GM23338 (cell line): ENCODE results near the gene TAS2R4. TPM values are rescaled to one million over a fixed set of nuclear protein-coding genes. Genes with fewer than 3 reads are reported as not detected.
A peak's percentile ranks its signal among the peaks of the same experiment; 100 is the strongest.

Experiments used
- ATAC-seq: fragments of 200-7000 bp; cut with Tn5 transposase; 3 replicates; pipeline ENCODE4 v1.9.1; 2020
- DNase-seq: peaks from one replicate; pipeline ENCODE4 v3.0.0-alpha.2; 2015; ENCODE audit warnings: low spot score
- H2AFZ ChIP-seq: fragments of 200-600 bp; sonication (generic); 2 replicates; pipeline ENCODE4 v1.8.0; 2016; ENCODE audit warnings: antibody characterized with exemption, mild to moderate bottlenecking, moderate library complexity
- H3F3A ChIP-seq: fragments of 200-600 bp; sonication (generic); replicated peaks from 2 replicates; pipeline ENCODE4 v1.8.0; 2017; ENCODE audit warnings: antibody characterized with exemption, mixed run types, low read depth
- H3K27ac ChIP-seq: fragments of 200-600 bp; sonication (generic); 2 replicates; pipeline ENCODE4 v1.6.1; 2016; ENCODE audit warnings: low read depth
- H3K27me3 ChIP-seq: fragments of 200-600 bp; sonication (generic); 2 replicates; pipeline ENCODE4 v1.8.0; 2016; ENCODE audit warnings: mild to moderate bottlenecking, mixed run types, moderate library complexity; ENCODE audit not compliant: insufficient read depth
- H3K36me3 ChIP-seq: fragments of 200-600 bp; sonication (generic); 2 replicates; pipeline ENCODE4 v1.8.0; 2016; ENCODE audit warnings: mild to moderate bottlenecking; ENCODE audit not compliant: insufficient read depth
- H3K4me1 ChIP-seq: fragments of 200-600 bp; sonication (generic); 2 replicates; pipeline ENCODE4 v1.8.0; 2016; ENCODE audit warnings: mild to moderate bottlenecking, moderate library complexity; ENCODE audit not compliant: insufficient read depth
- H3K4me2 ChIP-seq: fragments of 200-600 bp; sonication (generic); 2 replicates; pipeline ENCODE4 v1.7.1; 2017; ENCODE audit warnings: mixed run types
- H3K4me3 ChIP-seq: fragments of 200-600 bp; sonication (generic); 2 replicates; pipeline ENCODE4 v1.6.1; 2016; ENCODE audit warnings: mixed run types
- H3K79me2 ChIP-seq: fragments of 200-600 bp; sonication (generic); replicated peaks from 2 replicates; pipeline ENCODE4 v1.8.0; 2017; ENCODE audit warnings: mild to moderate bottlenecking; ENCODE audit not compliant: insufficient read depth
- H3K9me2 ChIP-seq: fragments of 200-600 bp; sonication (generic); 2 replicates; pipeline ENCODE4 v1.8.0; 2017; ENCODE audit not compliant: insufficient read depth
- H4K20me1 ChIP-seq: fragments of 200-600 bp; sonication (generic); replicated peaks from 2 replicates; pipeline ENCODE4 v1.8.0; 2017; ENCODE audit warnings: mild to moderate bottlenecking; ENCODE audit not compliant: insufficient read depth
- H3K27ac Mint-ChIP-seq: 2 replicates; pipeline ENCODE4 v1.8.0; 2020; ENCODE audit warnings: inconsistent platforms, mild to moderate bottlenecking, moderate library complexity, mixed read lengths
- H3K27me3 Mint-ChIP-seq: 3 replicates; pipeline ENCODE4 v1.8.0; 2022; ENCODE audit warnings: low read depth, mild to moderate bottlenecking, moderate library complexity, mixed read lengths, inconsistent platforms; ENCODE audit not compliant: insufficient read depth, poor library complexity
- H3K36me3 Mint-ChIP-seq: 3 replicates; pipeline ENCODE4 v1.8.0; 2021; ENCODE audit warnings: low read depth, mild to moderate bottlenecking, inconsistent platforms, moderate library complexity, mixed read lengths
- H3K4me1 Mint-ChIP-seq: 3 replicates; pipeline ENCODE4 v1.8.0; 2020; ENCODE audit warnings: mild to moderate bottlenecking, inconsistent platforms, mixed read lengths
- H3K4me3 Mint-ChIP-seq: 3 replicates; pipeline ENCODE4 v1.8.0; 2021; ENCODE audit warnings: moderate library complexity, mild to moderate bottlenecking, inconsistent platforms, mixed read lengths
- H3K9me3 Mint-ChIP-seq: 3 replicates; pipeline ENCODE4 v1.8.0; 2020; ENCODE audit warnings: moderate library complexity, mild to moderate bottlenecking, inconsistent platforms, mixed read lengths
- CREB1 ChIP-seq: fragments of 250-450 bp; sonication (Bioruptor Pico); IDR thresholded peaks from 2 replicates; pipeline ENCODE4 v1.5.0; 2020; ENCODE audit warnings: low read depth, mild to moderate bottlenecking, moderate library complexity
- EZH2 ChIP-seq: fragments of 200-600 bp; sonication (generic); IDR thresholded peaks from one replicate; pipeline ENCODE4 v1.8.0; 2017; ENCODE audit warnings: antibody characterized with exemption, mild to moderate bottlenecking, low read depth; ENCODE audit not compliant: unreplicated experiment
- EZH2phosphoT487 ChIP-seq: fragments of 200-600 bp; sonication (generic); IDR thresholded peaks from one replicate; pipeline ENCODE4 v1.8.1; 2018; ENCODE audit warnings: antibody characterized with exemption; ENCODE audit not compliant: unreplicated experiment
- JUNB ChIP-seq: IDR thresholded peaks from one replicate; pipeline ENCODE4 v1.6.1; 2016; ENCODE audit warnings: antibody characterized with exemption; ENCODE audit not compliant: unreplicated experiment
- NANOG ChIP-seq: IDR thresholded peaks from 2 replicates; pipeline ENCODE4 v1.6.1; 2016; ENCODE audit warnings: antibody characterized with exemption, borderline replicate concordance
- POLR2AphosphoS5 ChIP-seq: IDR thresholded peaks from 2 replicates; pipeline ENCODE4 v1.6.1; 2016; ENCODE audit warnings: antibody characterized with exemption, low read depth
- STAT1 ChIP-seq: IDR thresholded peaks from one replicate; pipeline ENCODE4 v1.6.1; 2016; ENCODE audit warnings: antibody characterized with exemption; ENCODE audit not compliant: unreplicated experiment
- ZNF114 ChIP-seq: fragments of 250-450 bp; sonication (Bioruptor Pico); IDR thresholded peaks from 2 replicates; pipeline ENCODE4 v1.5.0; 2020; ENCODE audit warnings: mild to moderate bottlenecking, moderate library complexity
- ZNF331 ChIP-seq: fragments of 250-450 bp; sonication (Bioruptor Pico); IDR thresholded peaks from 2 replicates; pipeline ENCODE4 v1.5.0; 2020; ENCODE audit warnings: low read depth, mild to moderate bottlenecking, moderate library complexity
- polyA plus RNA-seq: library from polyadenylated mRNA; unstranded; fragments of >200 nt; fragmentation: Nextera tagmentation; extraction: Ambion mirVana; gene quantifications from 2 replicates; pipeline ENCODE4 v1.2.1, GENCODE V29; 2016
- total RNA-seq: library from RNA; depleted of rRNA; stranded (reverse); fragments of >200 nt; shearing (Covaris generic); gene quantifications from 2 replicates; pipeline ENCODE4 v1.2.3, GENCODE V29; 2014
- TF ChIP-seq, protein P1 (sequence below): IDR thresholded peaks from 2 replicates; pipeline ENCODE4 v1.6.1; 2016; ENCODE audit warnings: antibody characterized with exemption
- TF ChIP-seq, protein P2 (sequence below): IDR thresholded peaks from one replicate; pipeline ENCODE4 v1.6.1; 2018; ENCODE audit warnings: antibody characterized with exemption; ENCODE audit not compliant: unreplicated experiment
- TF ChIP-seq, protein P3 (sequence below): fragments of 250-450 bp; sonication (Bioruptor Pico); IDR thresholded peaks from 2 replicates; pipeline ENCODE4 v1.5.0; 2020; ENCODE audit warnings: mild to moderate bottlenecking, moderate library complexity
- TF ChIP-seq, protein P4 (sequence below), 2 experiments: fragments of 200-600 bp in 1 of 2; sonication (generic) in 1 of 2; conservative IDR thresholded peaks; 2 replicates each; pipeline versions ENCODE4 v1.5.1 to v1.6.1; 2016 to 2017; ENCODE audit warnings: antibody characterized with exemption in 2 of 2, low read depth in 2 of 2, mild to moderate bottlenecking in 2 of 2, moderate library complexity in 1 of 2

TAS2R4 gene
- total and polyA plus RNA-seq, 2 experiments from 2014 or later: 1.2 to 4.2 TPM

DNA sequence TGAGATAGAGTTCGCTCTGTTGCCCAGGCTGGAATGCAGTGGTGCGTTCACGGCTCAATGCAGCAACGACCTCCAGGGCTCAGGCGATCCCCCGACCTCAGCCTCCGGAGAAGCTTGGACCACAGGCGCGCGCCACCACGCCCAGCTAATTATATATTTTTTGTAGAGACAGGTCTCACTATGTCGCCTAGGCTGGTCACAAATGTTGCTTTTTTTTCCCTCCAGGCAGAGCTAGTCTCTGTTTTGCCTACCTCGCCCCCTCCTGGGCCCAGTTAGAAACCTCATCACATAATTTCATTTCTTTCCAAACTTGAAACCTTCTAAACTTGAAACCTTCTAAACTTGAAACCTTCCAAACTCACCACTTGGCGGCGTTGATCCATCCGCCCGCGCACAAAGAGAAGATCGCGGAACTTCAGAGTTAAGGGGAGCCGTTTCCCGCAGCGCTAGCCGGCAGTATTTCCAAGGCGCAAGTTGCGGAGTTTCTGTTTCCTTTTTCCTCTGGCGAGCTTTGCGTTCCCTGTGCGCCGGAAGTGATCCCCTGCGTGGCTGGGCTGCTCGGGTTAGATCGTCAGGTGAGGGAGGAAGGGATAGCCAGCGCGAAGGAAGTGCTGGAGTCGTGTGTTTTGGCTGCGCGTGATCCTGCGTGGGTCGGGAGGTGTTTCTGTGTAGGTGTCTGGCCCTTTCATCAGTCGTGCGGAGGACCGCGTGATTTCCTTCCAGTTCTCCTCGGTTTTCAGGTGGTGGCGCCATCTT, 38.5 kb upstream of the TAS2R4 start, which contains the start of gene SSBP1:
Gene SSBP1 (plus strand): TSS at position 523 of the 756 bp plus-strand sequence. CDS start 809 bp downstream, outside the sequence.
- H3K4me2 ChIP-seq: peak within 1 kb of the TSS; percentile 81
- peaks cover 34% of the 10 kb centered on the region for H3K36me3 ChIP-seq
- H3K4me3 ChIP-seq: peak within 1 kb of the TSS; percentile 63
- H3K36me3 Mint-ChIP-seq: peaks cover 39% of the 10 kb centered on the region
- H3K27ac ChIP-seq: peak within 1 kb of the TSS; percentile 90
- peak within 1 kb of the TSS; percentile 99 for H3K4me3 Mint-ChIP-seq
- peak within 1 kb of the TSS; percentile 73 for H2AFZ ChIP-seq
- peak within 1 kb of the TSS; percentile 99 for H3K27ac Mint-ChIP-seq
- no peaks in the 10 kb centered on the region for H3K27me3 ChIP-seq
- H3K9me2 ChIP-seq: no peaks in the 10 kb centered on the region
- peaks cover 17% of the 10 kb centered on the region for H3K4me1 Mint-ChIP-seq
- H3K79me2 ChIP-seq: peaks cover 38% of the 10 kb centered on the region
- ATAC-seq (peak; percentile 93), DNase-seq (peak; percentile 98)
- H3K4me1 ChIP-seq: peaks cover 8% of the 10 kb centered on the region
- H3F3A ChIP-seq: 0 out of 2 replicates have a peak, but pooled peaks cover 3% of the 10 kb centered on the region
- no peaks in the 10 kb centered on the region for H3K9me3 Mint-ChIP-seq
- H4K20me1 ChIP-seq: peaks cover 10% of the 10 kb centered on the region
- no peak for TF ChIP-seq EZH2
- TF ChIP-seq, protein P1, sequence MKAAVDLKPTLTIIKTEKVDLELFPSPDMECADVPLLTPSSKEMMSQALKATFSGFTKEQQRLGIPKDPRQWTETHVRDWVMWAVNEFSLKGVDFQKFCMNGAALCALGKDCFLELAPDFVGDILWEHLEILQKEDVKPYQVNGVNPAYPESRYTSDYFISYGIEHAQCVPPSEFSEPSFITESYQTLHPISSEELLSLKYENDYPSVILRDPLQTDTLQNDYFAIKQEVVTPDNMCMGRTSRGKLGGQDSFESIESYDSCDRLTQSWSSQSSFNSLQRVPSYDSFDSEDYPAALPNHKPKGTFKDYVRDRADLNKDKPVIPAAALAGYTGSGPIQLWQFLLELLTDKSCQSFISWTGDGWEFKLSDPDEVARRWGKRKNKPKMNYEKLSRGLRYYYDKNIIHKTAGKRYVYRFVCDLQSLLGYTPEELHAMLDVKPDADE: peak; percentile 94
- TF ChIP-seq ZNF114 (CRISPR knock-in tag): peak; percentile 81
- no peak for TF ChIP-seq EZH2phosphoT487
- peak; percentile 43; the same call in 1 of the 2 replicates for TF ChIP-seq ZNF331
- TF ChIP-seq, protein P2, sequence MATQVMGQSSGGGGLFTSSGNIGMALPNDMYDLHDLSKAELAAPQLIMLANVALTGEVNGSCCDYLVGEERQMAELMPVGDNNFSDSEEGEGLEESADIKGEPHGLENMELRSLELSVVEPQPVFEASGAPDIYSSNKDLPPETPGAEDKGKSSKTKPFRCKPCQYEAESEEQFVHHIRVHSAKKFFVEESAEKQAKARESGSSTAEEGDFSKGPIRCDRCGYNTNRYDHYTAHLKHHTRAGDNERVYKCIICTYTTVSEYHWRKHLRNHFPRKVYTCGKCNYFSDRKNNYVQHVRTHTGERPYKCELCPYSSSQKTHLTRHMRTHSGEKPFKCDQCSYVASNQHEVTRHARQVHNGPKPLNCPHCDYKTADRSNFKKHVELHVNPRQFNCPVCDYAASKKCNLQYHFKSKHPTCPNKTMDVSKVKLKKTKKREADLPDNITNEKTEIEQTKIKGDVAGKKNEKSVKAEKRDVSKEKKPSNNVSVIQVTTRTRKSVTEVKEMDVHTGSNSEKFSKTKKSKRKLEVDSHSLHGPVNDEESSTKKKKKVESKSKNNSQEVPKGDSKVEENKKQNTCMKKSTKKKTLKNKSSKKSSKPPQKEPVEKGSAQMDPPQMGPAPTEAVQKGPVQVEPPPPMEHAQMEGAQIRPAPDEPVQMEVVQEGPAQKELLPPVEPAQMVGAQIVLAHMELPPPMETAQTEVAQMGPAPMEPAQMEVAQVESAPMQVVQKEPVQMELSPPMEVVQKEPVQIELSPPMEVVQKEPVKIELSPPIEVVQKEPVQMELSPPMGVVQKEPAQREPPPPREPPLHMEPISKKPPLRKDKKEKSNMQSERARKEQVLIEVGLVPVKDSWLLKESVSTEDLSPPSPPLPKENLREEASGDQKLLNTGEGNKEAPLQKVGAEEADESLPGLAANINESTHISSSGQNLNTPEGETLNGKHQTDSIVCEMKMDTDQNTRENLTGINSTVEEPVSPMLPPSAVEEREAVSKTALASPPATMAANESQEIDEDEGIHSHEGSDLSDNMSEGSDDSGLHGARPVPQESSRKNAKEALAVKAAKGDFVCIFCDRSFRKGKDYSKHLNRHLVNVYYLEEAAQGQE: no peak
- peak; percentile 58 for TF ChIP-seq STAT1
- TF ChIP-seq, protein P3, sequence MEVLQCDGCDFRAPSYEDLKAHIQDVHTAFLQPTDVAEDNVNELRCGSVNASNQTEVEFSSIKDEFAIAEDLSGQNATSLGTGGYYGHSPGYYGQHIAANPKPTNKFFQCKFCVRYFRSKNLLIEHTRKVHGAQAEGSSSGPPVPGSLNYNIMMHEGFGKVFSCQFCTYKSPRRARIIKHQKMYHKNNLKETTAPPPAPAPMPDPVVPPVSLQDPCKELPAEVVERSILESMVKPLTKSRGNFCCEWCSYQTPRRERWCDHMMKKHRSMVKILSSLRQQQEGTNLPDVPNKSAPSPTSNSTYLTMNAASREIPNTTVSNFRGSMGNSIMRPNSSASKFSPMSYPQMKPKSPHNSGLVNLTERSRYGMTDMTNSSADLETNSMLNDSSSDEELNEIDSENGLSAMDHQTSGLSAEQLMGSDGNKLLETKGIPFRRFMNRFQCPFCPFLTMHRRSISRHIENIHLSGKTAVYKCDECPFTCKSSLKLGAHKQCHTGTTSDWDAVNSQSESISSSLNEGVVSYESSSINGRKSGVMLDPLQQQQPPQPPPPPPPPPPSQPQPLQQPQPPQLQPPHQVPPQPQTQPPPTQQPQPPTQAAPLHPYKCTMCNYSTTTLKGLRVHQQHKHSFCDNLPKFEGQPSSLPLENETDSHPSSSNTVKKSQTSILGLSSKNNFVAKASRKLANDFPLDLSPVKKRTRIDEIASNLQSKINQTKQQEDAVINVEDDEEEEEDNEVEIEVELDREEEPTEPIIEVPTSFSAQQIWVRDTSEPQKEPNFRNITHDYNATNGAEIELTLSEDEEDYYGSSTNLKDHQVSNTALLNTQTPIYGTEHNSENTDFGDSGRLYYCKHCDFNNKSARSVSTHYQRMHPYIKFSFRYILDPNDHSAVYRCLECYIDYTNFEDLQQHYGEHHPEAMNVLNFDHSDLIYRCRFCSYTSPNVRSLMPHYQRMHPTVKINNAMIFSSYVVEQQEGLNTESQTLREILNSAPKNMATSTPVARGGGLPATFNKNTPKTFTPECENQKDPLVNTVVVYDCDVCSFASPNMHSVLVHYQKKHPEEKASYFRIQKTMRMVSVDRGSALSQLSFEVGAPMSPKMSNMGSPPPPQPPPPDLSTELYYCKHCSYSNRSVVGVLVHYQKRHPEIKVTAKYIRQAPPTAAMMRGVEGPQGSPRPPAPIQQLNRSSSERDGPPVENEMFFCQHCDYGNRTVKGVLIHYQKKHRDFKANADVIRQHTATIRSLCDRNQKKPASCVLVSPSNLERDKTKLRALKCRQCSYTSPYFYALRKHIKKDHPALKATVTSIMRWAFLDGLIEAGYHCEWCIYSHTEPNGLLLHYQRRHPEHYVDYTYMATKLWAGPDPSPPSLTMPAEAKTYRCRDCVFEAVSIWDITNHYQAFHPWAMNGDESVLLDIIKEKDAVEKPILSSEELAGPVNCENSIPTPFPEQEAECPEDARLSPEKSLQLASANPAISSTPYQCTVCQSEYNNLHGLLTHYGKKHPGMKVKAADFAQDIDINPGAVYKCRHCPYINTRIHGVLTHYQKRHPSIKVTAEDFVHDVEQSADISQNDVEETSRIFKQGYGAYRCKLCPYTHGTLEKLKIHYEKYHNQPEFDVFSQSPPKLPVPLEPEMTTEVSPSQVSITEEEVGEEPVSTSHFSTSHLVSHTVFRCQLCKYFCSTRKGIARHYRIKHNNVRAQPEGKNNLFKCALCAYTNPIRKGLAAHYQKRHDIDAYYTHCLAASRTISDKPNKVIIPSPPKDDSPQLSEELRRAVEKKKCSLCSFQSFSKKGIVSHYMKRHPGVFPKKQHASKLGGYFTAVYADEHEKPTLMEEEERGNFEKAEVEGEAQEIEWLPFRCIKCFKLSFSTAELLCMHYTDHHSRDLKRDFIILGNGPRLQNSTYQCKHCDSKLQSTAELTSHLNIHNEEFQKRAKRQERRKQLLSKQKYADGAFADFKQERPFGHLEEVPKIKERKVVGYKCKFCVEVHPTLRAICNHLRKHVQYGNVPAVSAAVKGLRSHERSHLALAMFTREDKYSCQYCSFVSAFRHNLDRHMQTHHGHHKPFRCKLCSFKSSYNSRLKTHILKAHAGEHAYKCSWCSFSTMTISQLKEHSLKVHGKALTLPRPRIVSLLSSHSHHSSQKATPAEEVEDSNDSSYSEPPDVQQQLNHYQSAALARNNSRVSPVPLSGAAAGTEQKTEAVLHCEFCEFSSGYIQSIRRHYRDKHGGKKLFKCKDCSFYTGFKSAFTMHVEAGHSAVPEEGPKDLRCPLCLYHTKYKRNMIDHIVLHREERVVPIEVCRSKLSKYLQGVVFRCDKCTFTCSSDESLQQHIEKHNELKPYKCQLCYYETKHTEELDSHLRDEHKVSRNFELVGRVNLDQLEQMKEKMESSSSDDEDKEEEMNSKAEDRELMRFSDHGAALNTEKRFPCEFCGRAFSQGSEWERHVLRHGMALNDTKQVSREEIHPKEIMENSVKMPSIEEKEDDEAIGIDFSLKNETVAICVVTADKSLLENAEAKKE (CRISPR knock-in tag): no peak
- peak; percentile 96 for TF ChIP-seq POLR2AphosphoS5
- peak; percentile 53; the same call in 1 of the 2 replicates for TF ChIP-seq NANOG
- no peak for TF ChIP-seq JUNB
- TF ChIP-seq, protein P4, sequence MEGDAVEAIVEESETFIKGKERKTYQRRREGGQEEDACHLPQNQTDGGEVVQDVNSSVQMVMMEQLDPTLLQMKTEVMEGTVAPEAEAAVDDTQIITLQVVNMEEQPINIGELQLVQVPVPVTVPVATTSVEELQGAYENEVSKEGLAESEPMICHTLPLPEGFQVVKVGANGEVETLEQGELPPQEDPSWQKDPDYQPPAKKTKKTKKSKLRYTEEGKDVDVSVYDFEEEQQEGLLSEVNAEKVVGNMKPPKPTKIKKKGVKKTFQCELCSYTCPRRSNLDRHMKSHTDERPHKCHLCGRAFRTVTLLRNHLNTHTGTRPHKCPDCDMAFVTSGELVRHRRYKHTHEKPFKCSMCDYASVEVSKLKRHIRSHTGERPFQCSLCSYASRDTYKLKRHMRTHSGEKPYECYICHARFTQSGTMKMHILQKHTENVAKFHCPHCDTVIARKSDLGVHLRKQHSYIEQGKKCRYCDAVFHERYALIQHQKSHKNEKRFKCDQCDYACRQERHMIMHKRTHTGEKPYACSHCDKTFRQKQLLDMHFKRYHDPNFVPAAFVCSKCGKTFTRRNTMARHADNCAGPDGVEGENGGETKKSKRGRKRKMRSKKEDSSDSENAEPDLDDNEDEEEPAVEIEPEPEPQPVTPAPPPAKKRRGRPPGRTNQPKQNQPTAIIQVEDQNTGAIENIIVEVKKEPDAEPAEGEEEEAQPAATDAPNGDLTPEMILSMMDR (conservative IDR thresholded peaks at IDR 0.05; ENCODE audit: low read depth in 2 of 2): peak; percentile 68 to 77
- peak; percentile 90 for TF ChIP-seq CREB1 (CRISPR knock-in tag)
- peaks cover 4% of the 10 kb centered on the region for H3K27me3 Mint-ChIP-seq
